HepG2 (cell line): ENCODE measurements around the gene ATP2B2. TPM values are rescaled to one million over a fixed set of nuclear protein-coding genes. Genes with fewer than 3 reads are reported as not detected.

Experiments used
- ATAC-seq: fragments of 200-7000 bp; cut with Tn5 transposase; 3 replicates; pipeline ENCODE4 v1.9.1; 2020; ENCODE audit warnings: mild to moderate bottlenecking, moderate library complexity
- BruUV-seq: library from RNA; stranded (reverse); fragments of 400-500 nt; replicated peaks from 2 replicates; lab custom pipeline; 2021; lab: Mats Ljungman, UMichigan
- CTCF ChIA-PET: fragments of 300-600 bp; formaldehyde crosslinking; extraction: SDS; loops from one replicate; lab custom pipeline; 2021; ENCODE audit warnings: low total read pairs, inconsistent platforms, low intra/inter-chr PET ratio; lab: Yijun Ruan, JAX
- POLR2A ChIA-PET: fragments of 350-600 bp; sonication (Branson Sonifier 250); formaldehyde crosslinking; loops from one replicate; lab custom pipeline; 2020; ENCODE audit warnings: antibody characterized with exemption, inconsistent platforms; lab: Yijun Ruan, JAX
- DNase-seq: peaks from one replicate; pipeline ENCODE4 v3.0.0-alpha.2; 2015; ENCODE audit warnings: low spot score
- FAIRE-seq: peaks from 3 replicates; lab custom pipeline; 2011; peaks lifted over from hg19 to GRCh38; lab: Jason Lieb, UNC
- H2AFZ ChIP-seq: one replicate; pipeline ENCODE4 v1.6.1; 2011; ENCODE audit warnings: low read length, inconsistent platforms
- H3K27ac ChIP-seq: fragments of 300-600 bp; 3 replicates; pipeline ENCODE4 v1.8.0; 2011; ENCODE audit warnings: mixed run types, mild to moderate bottlenecking, mixed read lengths, low read length, inconsistent platforms; ENCODE audit not compliant: insufficient read depth; ENCODE audit errors: extremely low read length
- H3K27me3 ChIP-seq, 2 experiments: fragments of 200-600 bp in 1 of 2; 2 replicates in 1 of 2; 3 replicates in 1 of 2; pipeline versions ENCODE4 v1.6.0 to v1.8.0; 2011; ENCODE audit warnings: low read length in 2 of 2, mild to moderate bottlenecking in 2 of 2, moderate library complexity in 2 of 2, inconsistent platforms in 1 of 2; ENCODE audit not compliant: insufficient read depth in 2 of 2, control insufficient read depth in 1 of 2
- H3K36me3 ChIP-seq, 2 experiments: fragments of 200-600 bp in 1 of 2; replicated peaks in 1 of 2; 2 replicates in 1 of 2; 3 replicates in 1 of 2; pipeline versions ENCODE4 v1.5.1 to v1.8.0; 2011; ENCODE audit warnings: low read length in 2 of 2, inconsistent platforms in 1 of 2; ENCODE audit not compliant: insufficient read depth in 2 of 2, control insufficient read depth in 1 of 2
- H3K4me1 ChIP-seq: 2 replicates; pipeline ENCODE4 v1.5.1; 2012; ENCODE audit warnings: low read length, inconsistent platforms; ENCODE audit not compliant: insufficient read depth
- H3K4me2 ChIP-seq: 2 replicates; pipeline ENCODE4 v1.6.0; 2011; ENCODE audit warnings: low read depth, low read length, inconsistent platforms
- H3K4me3 ChIP-seq, 3 experiments: fragments of 200-600 bp in 1 of 3; sonication (generic), shearing (Covaris generic) in 1 of 3; replicated peaks in 1 of 3; 2 replicates each; pipeline ENCODE4 v1.5.1; 2011 to 2016; ENCODE audit warnings: low read length in 3 of 3, inconsistent platforms in 2 of 3, low read depth in 2 of 3, mild to moderate bottlenecking in 2 of 3, control low read depth in 1 of 3, mixed read lengths in 1 of 3; ENCODE audit not compliant: insufficient read depth in 1 of 3
- H3K79me2 ChIP-seq: one replicate; pipeline ENCODE4 v1.6.1; 2011; ENCODE audit warnings: low read length, inconsistent platforms; ENCODE audit not compliant: insufficient read depth
- H3K9ac ChIP-seq: 2 replicates; pipeline ENCODE4 v1.6.0; 2011; ENCODE audit warnings: mild to moderate bottlenecking, low read depth, low read length, inconsistent platforms; ENCODE audit not compliant: insufficient read depth
- H3K9me3 ChIP-seq: 2 replicates; pipeline ENCODE4 v1.5.1; 2012; ENCODE audit warnings: mild to moderate bottlenecking, low read length
- H4K20me1 ChIP-seq: 2 replicates; pipeline ENCODE4 v1.6.0; 2011; ENCODE audit warnings: inconsistent platforms, mild to moderate bottlenecking, low read length, moderate library complexity; ENCODE audit not compliant: insufficient read depth
- GTF2F1 ChIP-seq: fragments of 150-350 bp; IDR thresholded peaks from 2 replicates; pipeline ENCODE4 v1.6.1; 2014; ENCODE audit warnings: low read length
- ZNF768 ChIP-seq: sonication (generic); formaldehyde crosslinking; IDR thresholded peaks from 2 replicates; pipeline ENCODE4 v1.4.0; 2020; ENCODE audit warnings: missing genetic modification reagents
- WGBS: methylation state at CpG from one replicate; pipeline ENCODE4 v1.1.6; 2017; ENCODE audit warnings: low lambda C conversion rate; 5-methylcytosine and 5-hydroxymethylcytosine counted together
- in situ Hi-C: cut with HindIII; loops from 2 replicates; pipeline ENCODE4 v1.10.0; 2017; ENCODE audit warnings: low pct_unique_long_range_greater_than_20kb; ENCODE audit not compliant: extremely low pct_ligation_motif_present
- intact Hi-C: fragments of 100-400 bp; cut with micrococcal nuclease; formaldehyde crosslinking; loops from one replicate; pipeline ENCODE4 v1.10.0; 2022; ENCODE audit not compliant: unreplicated experiment
- polyA plus RNA-seq, 8 experiments: library from polyadenylated mRNA; depleted of rRNA in 3 of 8; stranded (reverse) in 7 of 8; unstranded in 1 of 8; fragments of >200 nt; fragmentation: Illumina TruSeq in 4 of 8; extraction: Trizol in 4 of 8; gene quantifications; 2 replicates each; pipeline versions ENCODE4 v1.2.1 to v1.2.3, GENCODE V29; 2011 to 2016; ENCODE audit warnings: low read depth in 4 of 8, missing spikeins in 1 of 8, mixed read lengths in 1 of 8; ENCODE audit not compliant: insufficient read depth in 1 of 8
- total RNA-seq, 5 experiments: library from RNA; depleted of rRNA; stranded (reverse); fragments of >200 nt; fragmentation: Illumina TruSeq; extraction: Trizol; gene quantifications; 2 replicates each; pipeline ENCODE4 v1.2.3, GENCODE V29; 2016; ENCODE audit warnings: low read depth in 1 of 5
- TF ChIP-seq, protein P1 (sequence below): sonication (generic); formaldehyde crosslinking; IDR thresholded peaks from 2 replicates; pipeline ENCODE4 v1.9.0; 2021; ENCODE audit warnings: missing genetic modification reagents, borderline replicate concordance
- TF ChIP-seq, protein P2 (sequence below): sonication (generic); formaldehyde crosslinking; IDR thresholded peaks from 2 replicates; pipeline ENCODE4 v1.8.0; 2022; ENCODE audit warnings: missing genetic modification reagents, mild to moderate bottlenecking, inconsistent platforms, borderline replicate concordance
- TF ChIP-seq, protein P3 (sequence below): sonication (generic); formaldehyde crosslinking; IDR thresholded peaks from 2 replicates; pipeline ENCODE4 v1.8.1; 2023; ENCODE audit warnings: missing genetic modification reagents, inconsistent platforms, borderline replicate concordance
- TF ChIP-seq, protein P4 (sequence below): sonication (generic); formaldehyde crosslinking; IDR thresholded peaks from 2 replicates; pipeline ENCODE4 v1.8.1; 2022; ENCODE audit warnings: low read depth, mild to moderate bottlenecking, missing genetic modification reagents
- TF ChIP-seq, protein P5 (sequence below): sonication (generic); formaldehyde crosslinking; IDR thresholded peaks from 2 replicates; pipeline ENCODE4 v1.4.0; 2020; ENCODE audit warnings: missing genetic modification reagents, mild to moderate bottlenecking, borderline replicate concordance
- TF ChIP-seq, protein P6 (sequence below): sonication (generic); formaldehyde crosslinking; conservative IDR thresholded peaks from 2 replicates; pipeline ENCODE4 v1.4.0; 2020; ENCODE audit warnings: missing genetic modification reagents
- TF ChIP-seq, protein P7 (sequence below): sonication (generic); formaldehyde crosslinking; IDR thresholded peaks from 2 replicates; pipeline ENCODE4 v1.5.0; 2020; ENCODE audit warnings: mild to moderate bottlenecking, missing genetic modification reagents

ATP2B2 gene
- total and polyA plus RNA-seq, 2 of the 13 experiments (the other 11 are each of a cell fraction or from before 2014, with no cell fraction given) = 1.5 to 2.3 TPM

DNA sequence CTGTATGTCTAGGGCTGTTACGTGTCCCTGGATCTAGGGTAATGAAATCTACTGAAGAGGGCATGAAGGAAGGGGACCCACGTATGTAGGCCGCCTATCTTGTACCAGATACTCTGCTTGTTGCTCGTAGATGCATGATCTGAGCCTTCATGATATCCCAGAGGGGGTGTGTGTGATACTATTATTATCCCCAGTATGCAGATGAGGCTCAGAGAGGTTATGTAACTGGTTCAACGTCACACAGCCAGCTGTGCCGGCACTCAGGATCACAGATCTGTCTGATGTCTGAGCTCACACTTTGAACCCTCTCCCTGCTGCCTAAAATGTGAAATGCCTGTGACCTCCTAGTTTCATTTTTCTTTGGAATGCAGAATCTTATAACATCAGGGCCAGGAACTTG, 148.3 kb downstream of the ATP2B2 start:
- FAIRE-seq (no peak), ATAC-seq (no peak), DNase-seq (no peak)
- in situ Hi-C loops (no loop called here), intact Hi-C loops (no loop called here)
- Histone ChIP-seq H4K20me1 (no peaks in the 10 kb centered on the region), H3K9ac (no peak overlapping the region), H3K36me3 (no peaks in the 10 kb centered on the region; a peak in 1 of 5 replicates), H3K9me3 (no peaks in the 10 kb centered on the region), H3K79me2 (no peaks in the 10 kb centered on the region), H3K27me3 (peaks cover 1 to 9% of the 10 kb centered on the region in 2 experiments; a peak in 1 of 5 replicates), H3K4me2 (no peak overlapping the region), H3K4me1 (no peaks in the 10 kb centered on the region), H3K4me3 (no peak overlapping the region), H2AFZ (no peak overlapping the region), H3K27ac (no peak overlapping the region)
- CTCF ChIA-PET = no interaction called here
- TF ChIP-seq, protein P1, sequence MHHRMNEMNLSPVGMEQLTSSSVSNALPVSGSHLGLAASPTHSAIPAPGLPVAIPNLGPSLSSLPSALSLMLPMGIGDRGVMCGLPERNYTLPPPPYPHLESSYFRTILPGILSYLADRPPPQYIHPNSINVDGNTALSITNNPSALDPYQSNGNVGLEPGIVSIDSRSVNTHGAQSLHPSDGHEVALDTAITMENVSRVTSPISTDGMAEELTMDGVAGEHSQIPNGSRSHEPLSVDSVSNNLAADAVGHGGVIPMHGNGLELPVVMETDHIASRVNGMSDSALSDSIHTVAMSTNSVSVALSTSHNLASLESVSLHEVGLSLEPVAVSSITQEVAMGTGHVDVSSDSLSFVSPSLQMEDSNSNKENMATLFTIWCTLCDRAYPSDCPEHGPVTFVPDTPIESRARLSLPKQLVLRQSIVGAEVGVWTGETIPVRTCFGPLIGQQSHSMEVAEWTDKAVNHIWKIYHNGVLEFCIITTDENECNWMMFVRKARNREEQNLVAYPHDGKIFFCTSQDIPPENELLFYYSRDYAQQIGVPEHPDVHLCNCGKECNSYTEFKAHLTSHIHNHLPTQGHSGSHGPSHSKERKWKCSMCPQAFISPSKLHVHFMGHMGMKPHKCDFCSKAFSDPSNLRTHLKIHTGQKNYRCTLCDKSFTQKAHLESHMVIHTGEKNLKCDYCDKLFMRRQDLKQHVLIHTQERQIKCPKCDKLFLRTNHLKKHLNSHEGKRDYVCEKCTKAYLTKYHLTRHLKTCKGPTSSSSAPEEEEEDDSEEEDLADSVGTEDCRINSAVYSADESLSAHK (CRISPR knock-in tag) = no peak
- TF ChIP-seq, protein P2, sequence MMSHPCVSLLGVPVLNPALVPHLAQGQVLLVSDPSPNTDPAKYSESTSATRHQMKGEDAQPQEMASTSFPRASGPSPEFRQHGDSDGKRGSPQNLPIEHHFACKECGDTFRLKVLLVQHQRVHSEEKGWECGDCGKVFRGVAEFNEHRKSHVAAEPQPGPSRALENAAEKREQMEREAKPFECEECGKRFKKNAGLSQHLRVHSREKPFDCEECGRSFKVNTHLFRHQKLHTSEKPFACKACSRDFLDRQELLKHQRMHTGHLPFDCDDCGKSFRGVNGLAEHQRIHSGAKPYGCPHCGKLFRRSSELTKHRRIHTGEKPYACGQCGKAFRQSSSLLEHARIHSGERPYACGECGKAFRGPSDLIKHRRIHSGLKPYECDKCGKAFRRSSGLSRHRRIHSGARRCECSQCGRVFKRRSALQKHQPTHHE (CRISPR knock-in tag) = no peak
- TF ChIP-seq, protein P3, sequence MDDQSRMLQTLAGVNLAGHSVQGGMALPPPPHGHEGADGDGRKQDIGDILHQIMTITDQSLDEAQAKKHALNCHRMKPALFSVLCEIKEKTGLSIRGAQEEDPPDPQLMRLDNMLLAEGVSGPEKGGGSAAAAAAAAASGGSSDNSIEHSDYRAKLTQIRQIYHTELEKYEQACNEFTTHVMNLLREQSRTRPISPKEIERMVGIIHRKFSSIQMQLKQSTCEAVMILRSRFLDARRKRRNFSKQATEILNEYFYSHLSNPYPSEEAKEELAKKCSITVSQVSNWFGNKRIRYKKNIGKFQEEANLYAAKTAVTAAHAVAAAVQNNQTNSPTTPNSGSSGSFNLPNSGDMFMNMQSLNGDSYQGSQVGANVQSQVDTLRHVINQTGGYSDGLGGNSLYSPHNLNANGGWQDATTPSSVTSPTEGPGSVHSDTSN (CRISPR knock-in tag) = no peak
- no peak for TF ChIP-seq GTF2F1
- TF ChIP-seq, protein P4, sequence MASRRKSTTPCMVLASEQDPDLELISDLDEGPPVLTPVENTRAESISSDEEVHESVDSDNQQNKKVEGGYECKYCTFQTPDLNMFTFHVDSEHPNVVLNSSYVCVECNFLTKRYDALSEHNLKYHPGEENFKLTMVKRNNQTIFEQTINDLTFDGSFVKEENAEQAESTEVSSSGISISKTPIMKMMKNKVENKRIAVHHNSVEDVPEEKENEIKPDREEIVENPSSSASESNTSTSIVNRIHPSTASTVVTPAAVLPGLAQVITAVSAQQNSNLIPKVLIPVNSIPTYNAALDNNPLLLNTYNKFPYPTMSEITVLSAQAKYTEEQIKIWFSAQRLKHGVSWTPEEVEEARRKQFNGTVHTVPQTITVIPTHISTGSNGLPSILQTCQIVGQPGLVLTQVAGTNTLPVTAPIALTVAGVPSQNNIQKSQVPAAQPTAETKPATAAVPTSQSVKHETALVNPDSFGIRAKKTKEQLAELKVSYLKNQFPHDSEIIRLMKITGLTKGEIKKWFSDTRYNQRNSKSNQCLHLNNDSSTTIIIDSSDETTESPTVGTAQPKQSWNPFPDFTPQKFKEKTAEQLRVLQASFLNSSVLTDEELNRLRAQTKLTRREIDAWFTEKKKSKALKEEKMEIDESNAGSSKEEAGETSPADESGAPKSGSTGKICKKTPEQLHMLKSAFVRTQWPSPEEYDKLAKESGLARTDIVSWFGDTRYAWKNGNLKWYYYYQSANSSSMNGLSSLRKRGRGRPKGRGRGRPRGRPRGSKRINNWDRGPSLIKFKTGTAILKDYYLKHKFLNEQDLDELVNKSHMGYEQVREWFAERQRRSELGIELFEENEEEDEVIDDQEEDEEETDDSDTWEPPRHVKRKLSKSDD (CRISPR knock-in tag) = no peak
- peak; percentile 18; the same call in 1 of the 2 replicates for TF ChIP-seq ZNF768 (CRISPR knock-in tag)
- TF ChIP-seq, protein P5, sequence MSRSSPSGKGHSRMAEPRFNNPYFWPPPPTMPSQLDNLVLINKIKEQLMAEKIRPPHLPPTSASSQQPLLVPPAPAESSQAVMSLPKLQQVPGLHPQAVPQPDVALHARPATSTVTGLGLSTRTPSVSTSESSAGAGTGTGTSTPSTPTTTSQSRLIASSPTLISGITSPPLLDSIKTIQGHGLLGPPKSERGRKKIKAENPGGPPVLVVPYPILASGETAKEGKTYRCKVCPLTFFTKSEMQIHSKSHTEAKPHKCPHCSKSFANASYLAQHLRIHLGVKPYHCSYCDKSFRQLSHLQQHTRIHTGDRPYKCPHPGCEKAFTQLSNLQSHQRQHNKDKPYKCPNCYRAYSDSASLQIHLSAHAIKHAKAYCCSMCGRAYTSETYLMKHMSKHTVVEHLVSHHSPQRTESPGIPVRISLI (CRISPR knock-in tag) = no peak
- TF ChIP-seq, protein P6, sequence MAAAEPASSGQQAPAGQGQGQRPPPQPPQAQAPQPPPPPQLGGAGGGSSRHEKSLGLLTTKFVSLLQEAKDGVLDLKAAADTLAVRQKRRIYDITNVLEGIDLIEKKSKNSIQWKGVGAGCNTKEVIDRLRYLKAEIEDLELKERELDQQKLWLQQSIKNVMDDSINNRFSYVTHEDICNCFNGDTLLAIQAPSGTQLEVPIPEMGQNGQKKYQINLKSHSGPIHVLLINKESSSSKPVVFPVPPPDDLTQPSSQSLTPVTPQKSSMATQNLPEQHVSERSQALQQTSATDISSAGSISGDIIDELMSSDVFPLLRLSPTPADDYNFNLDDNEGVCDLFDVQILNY (CRISPR knock-in tag) = no peak
- TF ChIP-seq, protein P7, sequence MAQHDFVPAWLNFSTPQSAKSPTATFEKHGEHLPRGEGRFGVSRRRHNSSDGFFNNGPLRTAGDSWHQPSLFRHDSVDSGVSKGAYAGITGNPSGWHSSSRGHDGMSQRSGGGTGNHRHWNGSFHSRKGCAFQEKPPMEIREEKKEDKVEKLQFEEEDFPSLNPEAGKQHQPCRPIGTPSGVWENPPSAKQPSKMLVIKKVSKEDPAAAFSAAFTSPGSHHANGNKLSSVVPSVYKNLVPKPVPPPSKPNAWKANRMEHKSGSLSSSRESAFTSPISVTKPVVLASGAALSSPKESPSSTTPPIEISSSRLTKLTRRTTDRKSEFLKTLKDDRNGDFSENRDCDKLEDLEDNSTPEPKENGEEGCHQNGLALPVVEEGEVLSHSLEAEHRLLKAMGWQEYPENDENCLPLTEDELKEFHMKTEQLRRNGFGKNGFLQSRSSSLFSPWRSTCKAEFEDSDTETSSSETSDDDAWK (CRISPR knock-in tag) = no peak
- POLR2A ChIA-PET = no interaction called here
- 54% methylated on average over 6 of the region's 6 CpGs for WGBS
- BruUV-seq = no TSS peak
